Measurements from ENCODE around the gene GAS2.

GRCh38 chr11:22785251-22785650, 118.8 kb downstream of the GAS2 start:
- TF ChIP-seq CTCF (IDR thresholded peaks at IDR 0.05) (no peak), POLR2A (IDR thresholded peaks at IDR 0.05) (no peak)

All from right lobe of liver (tissue), 4 donors.